Muscle layer of duodenum (tissue), 2 donors: ENCODE data around the gene C1GALT1.
"Not testable (repeated sequence)": the region's sequence is repeated elsewhere in the genome, so short reads cannot be mapped to it uniquely, and the experiment has no call there.

ENCODE experiments used
- H3K27ac ChIP-seq: one replicate; pipeline ENCODE4 v1.7.0; 2013; ENCODE audit warnings: mild to moderate bottlenecking, low read length
- H3K27me3 ChIP-seq: one replicate; pipeline ENCODE4 v1.7.0; 2013; ENCODE audit warnings: low read depth, mild to moderate bottlenecking, control low read depth, low read length
- H3K36me3 ChIP-seq, 2 donors: one replicate each; pipeline ENCODE4 v1.7.0; 2013; ENCODE audit warnings: low read length in 2 of 2, control low read depth in 1 of 2, mild to moderate bottlenecking in 1 of 2; ENCODE audit not compliant: insufficient read depth in 2 of 2, control insufficient read depth in 1 of 2
- H3K4me1 ChIP-seq, 2 donors: one replicate each; pipeline ENCODE4 v1.7.0; 2013; ENCODE audit warnings: low read length in 2 of 2, mild to moderate bottlenecking in 2 of 2, control low read depth in 1 of 2, moderate library complexity in 1 of 2; ENCODE audit not compliant: insufficient read depth in 2 of 2, control insufficient read depth in 1 of 2
- H3K4me3 ChIP-seq, 2 donors: one replicate each; pipeline ENCODE4 v1.7.0; 2013; ENCODE audit warnings: low read length in 2 of 2, low read depth in 1 of 2, mild to moderate bottlenecking in 1 of 2
- H3K9me3 ChIP-seq, 2 donors: one replicate each; pipeline ENCODE4 v1.7.0; 2013; ENCODE audit warnings: low read length in 2 of 2, control low read depth in 1 of 2, mild to moderate bottlenecking in 1 of 2; ENCODE audit not compliant: control insufficient read depth in 1 of 2
- donor health status: healthy.

The C1GALT1 gene

GRCh38 chr7:7185371-7185989, 3.1 kb downstream of the C1GALT1 start:
- Histone ChIP-seq H3K9me3 (no peaks in the 10 kb centered on the region), H3K4me3 (peak overlapping the region in 1 of 2 donors; percentile 69), H3K27ac (no peak overlapping the region), H3K36me3 (no peaks in the 10 kb centered on the region), H3K4me1 (peaks cover 0 to 18% of the 10 kb centered on the region in 2 donors), H3K27me3 (no peaks in the 10 kb centered on the region)

- Histone ChIP-seq H3K9me3 (no peaks in the 10 kb centered on the region), H3K4me3 (no peak overlapping the region), H3K4me1 (peaks cover 0 to 13% of the 10 kb centered on the region in 2 donors), H3K27ac (no peak overlapping the region), H3K27me3 (no peaks in the 10 kb centered on the region), H3K36me3 (no peaks in the 10 kb centered on the region)
Observed at GRCh38 chr7:7188091-7188490, 5.7 kb downstream of the C1GALT1 start.

- no peaks in the 10 kb centered on the region for H3K36me3 ChIP-seq
- H3K4me1 ChIP-seq: peaks cover 0 to 9% of the 10 kb centered on the region in 2 donors
- H3K27me3 ChIP-seq: no peaks in the 10 kb centered on the region
- H3K4me3 ChIP-seq: no peak overlapping the region
- peaks cover 0 to 2% of the 10 kb centered on the region in 2 donors for H3K9me3 ChIP-seq
- H3K27ac ChIP-seq: no peak overlapping the region
Observed at GRCh38 chr7:7188742-7189141, 6.4 kb downstream of the C1GALT1 start.

- Histone ChIP-seq H3K9me3 (peaks cover 0 to 2% of the 10 kb centered on the region in 2 donors), H3K27me3 (no peaks in the 10 kb centered on the region), H3K4me3 (no peak overlapping the region), H3K4me1 (peaks cover 0 to 4% of the 10 kb centered on the region in 2 donors), H3K27ac (no peak overlapping the region), H3K36me3 (no peaks in the 10 kb centered on the region)
Observed at GRCh38 chr7:7190142-7190541, 7.8 kb downstream of the C1GALT1 start.

- Histone ChIP-seq H3K9me3 (peaks cover 0 to 2% of the 10 kb centered on the region in 2 donors), H3K36me3 (no peaks in the 10 kb centered on the region), H3K27me3 (no peaks in the 10 kb centered on the region), H3K4me3 (no peak overlapping the region), H3K27ac (no peak overlapping the region), H3K4me1 (peaks cover 0 to 4% of the 10 kb centered on the region in 2 donors)
Observed at GRCh38 chr7:7191137-7191536, 8.8 kb downstream of the C1GALT1 start.

- not testable (repeated sequence) for H3K9me3 ChIP-seq, H3K4me1 ChIP-seq, H3K27ac ChIP-seq, H3K36me3 ChIP-seq, H3K27me3 ChIP-seq, H3K4me3 ChIP-seq
Observed at GRCh38 chr7:7192798-7193788, 10.7 kb downstream of the C1GALT1 start.

GRCh38 chr7:7199592-7199991, 17.2 kb downstream of the C1GALT1 start:
- H3K27me3 ChIP-seq, H3K36me3 ChIP-seq, H3K9me3 ChIP-seq, H3K4me3 ChIP-seq, H3K27ac ChIP-seq, H3K4me1 ChIP-seq: not testable (repeated sequence)

- not testable (repeated sequence) for H3K9me3 ChIP-seq, H3K4me1 ChIP-seq, H3K36me3 ChIP-seq, H3K27ac ChIP-seq, H3K27me3 ChIP-seq, H3K4me3 ChIP-seq
Observed at GRCh38 chr7:7200255-7200654, 17.9 kb downstream of the C1GALT1 start.

- no peaks in the 10 kb centered on the region for H3K36me3 ChIP-seq
- no peak overlapping the region for H3K4me3 ChIP-seq
- no peaks in the 10 kb centered on the region for H3K27me3 ChIP-seq
- no peak overlapping the region for H3K27ac ChIP-seq
- peaks cover 0 to 2% of the 10 kb centered on the region in 2 donors for H3K9me3 ChIP-seq
- H3K4me1 ChIP-seq: no peaks in the 10 kb centered on the region
Observed at GRCh38 chr7:7201578-7202374, 19.4 kb downstream of the C1GALT1 start.

GRCh38 chr7:7202375-7202720, 20.0 kb downstream of the C1GALT1 start:
- Histone ChIP-seq H3K4me1 (no peaks in the 10 kb centered on the region), H3K4me3 (no peak overlapping the region), H3K27ac (no peak overlapping the region), H3K36me3 (no peaks in the 10 kb centered on the region), H3K9me3 (peaks cover 0 to 2% of the 10 kb centered on the region in 2 donors), H3K27me3 (no peaks in the 10 kb centered on the region)
